ENCODE measurements around the gene ZNF526.

Gene ZNF526

GRCh38 chr19:42268142-42268703 is 48.1 kb downstream of the ZNF526 start:
- FAIRE-seq, result peak; percentile 97

DNA sequence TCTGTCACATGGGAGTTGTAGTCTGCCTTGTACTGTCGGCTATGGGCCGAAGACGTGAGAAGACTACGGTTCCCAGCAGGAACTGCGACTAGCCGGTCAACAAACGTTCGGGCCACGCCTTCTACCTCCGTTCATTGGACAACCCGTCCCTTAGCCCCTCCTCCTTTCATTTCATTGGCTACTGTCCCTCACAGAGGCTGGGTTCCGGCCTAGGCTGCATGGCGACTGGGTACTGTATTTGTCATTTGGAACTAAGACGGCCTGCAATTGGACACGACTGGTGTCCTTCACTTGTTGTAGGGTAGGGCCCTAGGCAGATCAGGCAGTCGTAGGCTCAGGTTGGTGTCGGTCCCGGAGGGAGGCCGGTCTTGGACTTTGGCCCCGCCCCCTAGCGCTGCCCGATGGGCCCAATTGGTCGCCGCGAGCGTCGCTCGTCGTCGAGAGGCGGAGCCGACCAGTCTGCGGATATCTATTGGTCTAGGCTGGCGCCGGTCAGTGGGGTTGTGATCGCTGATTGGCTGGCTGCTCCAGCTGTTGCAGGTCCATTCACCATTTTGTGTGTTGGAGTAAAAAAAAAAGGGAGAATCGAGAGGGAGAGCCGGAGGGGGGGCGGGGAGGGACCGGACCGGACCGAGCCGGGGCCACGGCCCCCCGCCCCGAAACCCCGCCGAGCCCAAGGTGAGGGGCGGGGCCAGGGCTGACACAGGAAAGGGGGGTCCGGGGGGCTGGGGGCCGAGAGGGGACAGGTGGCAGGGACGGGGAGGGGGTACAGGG is 48.8 kb downstream of the ZNF526 start, which contains the start of gene CIC:
TSS of gene CIC (plus strand) at position 549 of the 774 bp plus-strand sequence. CDS start 2,532 bp downstream, outside the sequence.
- FAIRE-seq, result peak; percentile 99

DNA sequence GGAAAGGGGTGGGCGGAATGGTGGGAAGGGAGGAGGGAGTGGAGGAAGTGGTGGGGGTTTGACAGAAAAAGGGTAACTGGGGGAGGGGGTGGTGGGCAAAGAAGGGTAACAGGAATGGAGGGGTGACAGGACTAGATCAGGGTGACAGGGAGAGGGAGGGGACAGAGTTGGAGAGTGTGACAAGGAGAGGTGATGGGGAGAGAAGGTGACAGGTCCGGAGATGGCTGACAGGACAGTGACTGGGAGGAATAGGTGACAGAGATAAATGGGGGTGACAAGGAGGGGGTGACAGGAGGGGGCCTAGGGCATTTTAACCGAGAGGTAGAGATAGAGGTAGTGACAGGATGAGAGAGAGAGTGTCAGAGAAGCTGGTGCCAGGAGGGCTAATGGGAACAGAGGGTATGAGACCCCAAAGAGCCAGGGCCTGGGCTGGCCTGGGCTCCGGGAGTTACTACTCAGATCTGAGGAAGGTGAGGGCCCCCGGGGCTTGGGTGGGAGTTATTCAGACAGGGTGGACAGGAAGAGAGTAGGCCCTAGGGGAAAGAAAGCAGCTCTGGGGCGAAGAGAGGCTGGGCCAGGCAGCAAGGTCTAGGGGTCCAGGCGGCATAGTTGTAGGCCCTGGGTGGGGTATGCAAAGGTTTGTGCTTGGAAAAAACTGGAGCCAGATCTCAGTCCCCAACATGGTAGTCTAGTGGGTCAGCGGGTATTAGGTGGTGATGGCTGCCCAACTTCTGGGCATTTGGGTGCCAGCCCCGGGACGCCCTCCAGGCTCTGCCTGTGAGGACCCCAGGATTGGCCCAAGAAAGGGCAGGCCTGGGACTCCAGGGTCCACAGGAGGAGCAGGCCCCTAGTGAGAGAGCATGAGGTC is 49.6 kb downstream of the ZNF526 start:
- FAIRE-seq, result no peak

DNA sequence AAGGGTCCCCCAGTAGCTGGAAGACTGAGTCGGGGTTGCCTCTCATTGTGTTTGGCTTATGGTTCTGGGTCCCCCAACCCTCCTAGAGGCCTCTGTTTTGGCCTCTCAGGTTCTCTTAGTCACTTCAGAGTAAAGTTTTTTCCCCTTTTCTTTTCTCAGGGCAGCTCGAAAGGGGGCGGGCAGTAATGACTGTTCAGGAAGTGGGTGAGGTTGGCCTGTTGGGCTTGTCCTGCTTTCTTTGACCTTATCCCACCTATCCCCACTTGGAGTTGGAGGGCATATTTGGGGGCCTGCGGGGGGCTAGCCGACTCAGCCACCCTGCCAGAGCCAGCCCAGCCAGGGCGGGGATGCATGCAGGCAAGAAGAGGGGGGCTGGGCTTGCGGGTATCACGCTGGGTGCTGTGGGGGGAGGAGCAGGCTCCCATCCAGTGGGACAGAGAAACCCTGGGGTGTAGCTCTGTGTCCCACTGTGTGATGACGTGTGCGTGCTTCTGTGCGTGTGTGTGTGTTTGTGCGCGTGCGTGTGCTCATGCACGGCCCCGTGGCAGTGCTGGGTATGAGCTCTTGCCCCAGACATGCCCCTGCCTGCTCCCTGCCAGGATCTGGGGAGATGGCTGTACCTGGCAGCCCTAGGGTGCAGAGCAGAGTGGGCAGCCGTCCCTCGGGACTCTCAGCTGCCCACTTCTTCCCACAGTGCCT is 50.4 kb downstream of the ZNF526 start:
- FAIRE-seq, result no peak

GRCh38 chr19:42271045-42271419 is 50.9 kb downstream of the ZNF526 start:
- FAIRE-seq, result no peak

DNA sequence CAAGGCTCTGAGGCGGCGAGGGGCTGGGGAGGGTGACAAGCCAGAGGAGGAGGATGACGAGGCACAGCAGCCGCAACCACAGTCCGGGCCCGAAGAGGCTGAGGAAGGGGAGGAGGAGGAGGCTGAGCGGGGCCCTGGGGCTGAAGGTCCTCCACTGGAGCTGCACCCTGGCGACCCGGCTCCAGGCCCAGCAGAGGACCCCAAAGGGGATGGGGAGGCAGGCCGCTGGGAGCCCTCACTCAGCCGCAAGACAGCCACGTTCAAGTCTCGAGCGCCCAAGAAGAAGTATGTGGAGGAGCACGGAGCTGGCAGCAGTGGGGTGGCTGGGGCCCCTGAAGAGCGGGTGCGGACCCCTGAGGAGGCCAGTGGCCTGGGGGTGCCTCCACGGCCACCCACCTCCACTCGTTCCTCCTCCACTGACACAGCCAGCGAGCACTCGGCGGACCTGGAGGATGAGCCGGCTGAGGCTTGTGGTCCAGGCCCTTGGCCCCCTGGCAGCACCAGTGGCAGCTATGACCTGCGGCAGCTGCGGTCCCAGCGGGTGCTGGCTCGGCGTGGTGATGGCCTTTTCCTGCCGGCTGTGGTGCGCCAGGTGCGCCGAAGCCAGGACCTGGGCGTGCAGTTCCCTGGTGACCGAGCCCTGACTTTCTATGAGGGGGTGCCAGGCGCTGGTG is 51.9 kb downstream of the ZNF526 start:
- FAIRE-seq, result no peak

- no peak for FAIRE-seq
These were observed 52.4 kb downstream of the ZNF526 start for GRCh38 chr19:42272535-42272897.

DNA sequence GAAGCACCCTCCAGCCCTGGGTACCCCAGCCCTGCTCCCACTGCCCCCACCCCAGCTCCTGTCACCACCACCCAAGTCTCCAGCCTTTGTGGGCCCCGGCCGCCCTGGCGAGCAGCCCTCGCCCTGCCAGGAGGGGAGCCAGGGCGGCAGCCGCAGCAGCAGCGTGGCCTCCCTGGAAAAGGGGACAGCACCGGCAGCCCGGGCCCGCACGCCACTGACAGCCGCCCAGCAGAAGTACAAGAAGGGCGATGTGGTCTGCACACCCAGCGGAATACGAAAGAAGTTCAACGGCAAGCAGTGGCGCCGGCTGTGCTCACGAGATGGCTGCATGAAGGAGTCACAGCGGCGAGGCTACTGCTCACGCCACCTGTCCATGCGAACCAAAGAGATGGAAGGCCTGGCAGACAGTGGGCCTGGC is 52.9 kb downstream of the ZNF526 start:
- FAIRE-seq, result no peak

DNA sequence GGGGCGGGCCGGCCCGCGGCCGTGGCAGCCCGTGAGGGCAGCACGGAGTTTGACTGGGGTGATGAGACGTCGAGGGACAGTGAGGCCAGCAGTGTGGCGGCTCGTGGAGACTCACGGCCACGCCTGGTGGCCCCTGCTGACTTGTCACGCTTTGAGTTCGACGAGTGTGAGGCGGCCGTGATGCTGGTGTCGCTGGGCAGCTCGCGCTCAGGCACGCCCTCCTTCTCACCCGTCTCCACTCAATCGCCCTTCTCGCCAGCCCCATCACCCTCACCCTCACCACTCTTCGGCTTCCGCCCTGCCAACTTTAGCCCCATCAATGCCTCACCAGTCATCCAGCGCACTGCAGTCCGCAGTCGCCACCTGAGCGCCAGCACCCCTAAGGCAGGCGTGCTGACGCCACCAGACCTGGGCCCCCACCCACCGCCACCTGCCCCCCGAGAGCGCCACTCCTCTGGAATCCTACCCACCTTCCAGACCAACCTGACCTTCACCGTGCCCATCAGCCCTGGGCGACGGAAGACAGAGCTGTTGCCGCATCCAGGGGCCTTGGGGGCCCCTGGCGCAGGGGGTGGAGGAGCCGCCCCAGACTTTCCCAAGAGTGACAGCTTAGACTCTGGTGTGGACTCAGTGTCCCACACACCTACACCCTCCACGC is 53.4 kb downstream of the ZNF526 start:
- no peak for FAIRE-seq

- no peak for FAIRE-seq
These were observed 54.1 kb downstream of the ZNF526 start for GRCh38 chr19:42274065-42274682.

GRCh38 chr19:42275103-42275502 is 55.0 kb downstream of the ZNF526 start:
- FAIRE-seq, result no peak

DNA sequence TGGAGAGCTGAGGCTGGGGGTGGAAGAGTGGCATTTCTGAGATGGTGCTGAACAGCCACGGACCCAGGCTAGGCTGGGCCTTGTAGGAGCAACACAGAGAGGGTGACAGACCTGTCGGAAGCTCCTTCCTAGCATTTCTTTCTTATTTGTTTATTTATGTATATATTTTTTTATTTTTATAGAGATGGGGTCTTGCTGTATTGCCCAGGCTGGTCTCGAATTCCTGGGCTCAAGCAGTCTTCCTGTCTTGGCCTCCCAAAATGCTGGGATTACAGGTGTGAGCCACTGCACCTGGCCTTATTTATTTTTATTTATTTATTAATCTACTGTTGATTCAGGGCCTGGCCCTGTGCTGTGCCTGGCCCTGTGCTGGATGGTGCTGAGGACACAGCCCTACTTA is 55.4 kb downstream of the ZNF526 start:
- no peak for FAIRE-seq

DNA sequence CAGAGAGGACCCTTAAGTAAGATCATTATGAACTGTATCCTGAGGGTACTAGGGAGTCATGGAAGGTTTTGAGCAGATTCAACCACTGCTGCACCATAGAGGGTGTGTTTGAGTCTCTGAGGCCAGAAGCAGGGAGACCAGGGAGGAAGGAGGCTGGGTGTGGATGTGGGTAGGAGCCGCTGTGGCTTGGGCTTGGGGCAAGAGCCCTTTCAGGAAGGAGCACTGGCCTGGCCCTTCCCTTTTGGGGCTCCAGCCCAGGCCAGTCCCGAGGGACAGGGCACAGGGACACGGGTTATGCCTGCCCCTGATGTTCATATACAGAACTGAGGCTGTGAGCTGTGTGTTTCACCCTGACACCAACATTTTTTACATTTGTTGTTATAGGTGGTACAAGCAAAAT is 56.2 kb downstream of the ZNF526 start:
- FAIRE-seq, result no peak

GRCh38 chr19:42276821-42277220 is 56.7 kb downstream of the ZNF526 start:
- FAIRE-seq, result no peak
